B cell (primary cell): ENCODE measurements around the gene USP48. TPM values are rescaled to one million over a fixed set of nuclear protein-coding genes. Genes with fewer than 3 reads are reported as not detected.
"Not testable (repeated sequence)": the region's sequence is repeated elsewhere in the genome, so short reads cannot be mapped to it uniquely, and the experiment has no call there.

Experiments
- ATAC-seq: fragments of 200-7000 bp; cut with Tn5 transposase; one replicate; pipeline ENCODE4 v1.10.0; 2021; ENCODE audit warnings: low read depth, mild to moderate bottlenecking, moderate number of reproducible peaks, moderate library complexity
- CTCF ChIA-PET: fragments of 350-600 bp; sonication (Branson Sonifier 250); formaldehyde crosslinking; loops from one replicate; lab custom pipeline; 2021; ENCODE audit warnings: antibody characterized with exemption, inconsistent platforms; lab: Charles Lee
- POLR2A ChIA-PET: fragments of 350-600 bp; sonication (Branson Sonifier 250); formaldehyde crosslinking; loops from one replicate; lab custom pipeline; 2021; ENCODE audit warnings: antibody characterized with exemption; lab: Charles Lee
- DNase-seq: peaks from one replicate; pipeline ENCODE4 v3.0.0; 2013
- H2AFZ ChIP-seq: 2 replicates; pipeline ENCODE4 v1.6.1; 2012; ENCODE audit warnings: mild to moderate bottlenecking, low read depth, low read length; ENCODE audit not compliant: insufficient read depth, poor library complexity, severe bottlenecking
- H3K27ac ChIP-seq, 2 donors: 1 replicate in 1 of 2; 2 replicates in 1 of 2; pipeline ENCODE4 v1.5.1; 2012 to 2013; ENCODE audit warnings: low read length in 2 of 2, mild to moderate bottlenecking in 2 of 2, moderate library complexity in 1 of 2
- H3K27me3 ChIP-seq, 4 experiments: fragments of 200-600 bp in 1 of 4; sonication (generic) in 1 of 4; replicated peaks in 1 of 4; 1 replicate in 2 of 4; 2 replicates in 2 of 4; pipeline versions ENCODE4 v1.6.1 to v1.7.0; 2013 to 2016; ENCODE audit warnings: low read length in 3 of 4, mild to moderate bottlenecking in 2 of 4, mixed read lengths in 1 of 4, moderate library complexity in 1 of 4; ENCODE audit not compliant: insufficient read depth in 4 of 4, control insufficient read depth in 3 of 4; ENCODE audit errors: control extremely low read depth in 1 of 4
- H3K36me3 ChIP-seq, 2 experiments: replicated peaks in 1 of 2; 1 replicate in 1 of 2; 2 replicates in 1 of 2; pipeline versions ENCODE4 v1.6.1 to v1.7.1; 2013; ENCODE audit warnings: low read length in 1 of 2; ENCODE audit not compliant: insufficient read depth in 2 of 2, control insufficient read depth in 1 of 2; ENCODE audit errors: control extremely low read depth in 1 of 2, extremely low read depth in 1 of 2
- H3K4me1 ChIP-seq, 2 donors: fragments of 200-600 bp in 1 of 2; sonication (generic) in 1 of 2; 1 replicate in 1 of 2; 2 replicates in 1 of 2; pipeline versions ENCODE4 v1.5.1 to v1.6.1; 2013 to 2017; ENCODE audit warnings: low read length in 2 of 2; ENCODE audit not compliant: control insufficient read depth in 2 of 2, insufficient read depth in 2 of 2
- H3K4me2 ChIP-seq: replicated peaks from 2 replicates; pipeline ENCODE3; 2012; ENCODE audit warnings: mild to moderate bottlenecking, low read depth, low read length; ENCODE audit not compliant: poor library complexity, severe bottlenecking
- H3K4me3 ChIP-seq, 5 experiments: fragments of 200-600 bp in 1 of 5; sonication (generic) in 1 of 5; 1 replicate in 3 of 5; 2 replicates in 2 of 5; pipeline versions ENCODE4 v1.5.1 to v1.7.0; 2011 to 2016; ENCODE audit warnings: low read length in 4 of 5, mild to moderate bottlenecking in 4 of 5, low read depth in 2 of 5, control low read depth in 1 of 5, moderate library complexity in 1 of 5; ENCODE audit not compliant: insufficient read depth in 1 of 5; ENCODE audit errors: control extremely low read depth in 1 of 5, extremely low read depth in 1 of 5
- H3K79me2 ChIP-seq: fragments of 200-600 bp; sonication (generic); one replicate; pipeline ENCODE4 v1.6.0; 2016; ENCODE audit warnings: low read length; ENCODE audit not compliant: control insufficient read depth, insufficient read depth
- H3K9ac ChIP-seq: fragments of 200-600 bp; sonication (generic); 2 replicates; pipeline ENCODE4 v1.6.1; 2017; ENCODE audit warnings: mild to moderate bottlenecking, low read length, moderate library complexity
- H3K9me3 ChIP-seq, 3 donors: one replicate each; pipeline versions ENCODE4 v1.6.1 to v1.7.1; 2013; ENCODE audit warnings: low read length in 2 of 3; ENCODE audit not compliant: control insufficient read depth in 2 of 3, insufficient read depth in 1 of 3; ENCODE audit errors: control extremely low read depth in 1 of 3
- H4K20me1 ChIP-seq: 2 replicates; pipeline ENCODE4 v1.6.0; 2012; ENCODE audit warnings: mild to moderate bottlenecking, low read length; ENCODE audit not compliant: insufficient read depth, control insufficient read depth, poor library complexity, severe bottlenecking
- H3K27ac Mint-ChIP-seq: one replicate; pipeline ENCODE4 v1.8.0; 2021; ENCODE audit warnings: mixed read lengths
- H3K27me3 Mint-ChIP-seq: one replicate; pipeline ENCODE4 v1.8.0; 2021; ENCODE audit warnings: mixed read lengths
- H3K4me1 Mint-ChIP-seq: one replicate; pipeline ENCODE4 v1.8.0; 2021; ENCODE audit warnings: mixed read lengths
- H3K4me3 Mint-ChIP-seq: one replicate; pipeline ENCODE4 v1.8.0; 2021; ENCODE audit warnings: mixed read lengths
- H3K9me3 Mint-ChIP-seq: one replicate; pipeline ENCODE4 v1.8.0; 2022; ENCODE audit warnings: mixed read lengths; ENCODE audit not compliant: insufficient read depth
- EZH2 ChIP-seq: IDR thresholded peaks from 2 replicates; pipeline ENCODE4 v1.6.1; 2012; ENCODE audit warnings: borderline replicate concordance, low read depth, mild to moderate bottlenecking, moderate library complexity, low read length; ENCODE audit not compliant: insufficient read depth, poor library complexity, severe bottlenecking
- WGBS: methylation state at CpG from one replicate; pipeline ENCODE4 v1.1.5; 2013; ENCODE audit warnings: missing lambda C conversion rate; ENCODE audit not compliant: insufficient coverage; 5-methylcytosine and 5-hydroxymethylcytosine counted together
- intact Hi-C: fragments of 100-400 bp; cut with micrococcal nuclease; formaldehyde crosslinking; loops from one replicate; pipeline ENCODE4 v1.10.0; 2022
- polyA plus RNA-seq: library from polyadenylated mRNA; depleted of rRNA; stranded (reverse); fragments of >200 nt; gene quantifications from 2 replicates; pipeline ENCODE4 v1.2.3, GENCODE V29; 2012
- total RNA-seq, 2 donors: library from RNA; stranded (reverse); fragments of 120-200 nt in 1 of 2; gene quantifications; 1 replicate in 1 of 2; 2 replicates in 1 of 2; pipeline versions ENCODE4 v1.2.3 to v1.2.4, GENCODE V29; 2013 to 2022
- TF ChIP-seq, protein P1 (sequence below): fragments of 200-600 bp; IDR thresholded peaks from one replicate; pipeline ENCODE4 v1.8.0; 2022; ENCODE audit warnings: antibody characterized with exemption, mild to moderate bottlenecking

USP48 gene
- total and polyA plus RNA-seq, 2 donors (not counting 1 experiment from before 2014, with no cell fraction given), result 21.2 to 135 TPM

DNA sequence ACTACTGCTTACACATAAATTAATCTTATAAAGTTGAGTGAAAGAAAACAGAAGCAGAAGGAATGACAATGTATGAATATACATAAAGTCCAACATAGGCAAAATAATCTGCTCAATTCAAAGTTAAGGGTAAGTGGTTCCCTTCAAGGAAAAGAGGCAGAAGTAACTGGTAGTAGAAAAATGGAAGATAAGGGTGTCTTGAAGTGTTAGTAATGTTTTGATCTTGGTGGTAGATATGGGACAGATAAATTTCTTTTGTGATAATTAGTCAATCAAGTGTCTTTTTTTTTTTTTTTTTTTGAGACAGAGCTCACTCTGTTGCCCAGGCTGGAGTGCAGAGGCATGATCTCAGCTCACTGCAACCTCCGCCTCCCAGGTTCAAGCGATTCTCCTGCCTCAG, 12.7 kb downstream of the USP48 start:
- DNase-seq (no peak), ATAC-seq (no peak)
- H2AFZ ChIP-seq, result no peak overlapping the region
- peaks cover 0 to 3% of the 10 kb centered on the region in 2 experiments for H3K36me3 ChIP-seq
- H3K4me3 ChIP-seq, result no peak overlapping the region
- no peak overlapping the region for H3K27ac Mint-ChIP-seq
- ChIA-PET POLR2A (no interaction called here), CTCF (no interaction called here)
- H3K4me3 Mint-ChIP-seq, result no peak overlapping the region
- peaks cover 16 to 28% of the 10 kb centered on the region in 2 donors for H3K4me1 ChIP-seq
- H3K27ac ChIP-seq, result no peak overlapping the region
- intact Hi-C loops, result no loop called here
- peaks cover 70% of the 10 kb centered on the region for H4K20me1 ChIP-seq
- no peak overlapping the region for H3K4me2 ChIP-seq
- WGBS, result 100% methylated on average over 1 of the region's 2 CpGs
- H3K9me3 Mint-ChIP-seq, result no peaks in the 10 kb centered on the region
- no peak overlapping the region for H3K9ac ChIP-seq
- no peaks in the 10 kb centered on the region for H3K27me3 Mint-ChIP-seq
- no peak for TF ChIP-seq EZH2
- TF ChIP-seq, protein P1, sequence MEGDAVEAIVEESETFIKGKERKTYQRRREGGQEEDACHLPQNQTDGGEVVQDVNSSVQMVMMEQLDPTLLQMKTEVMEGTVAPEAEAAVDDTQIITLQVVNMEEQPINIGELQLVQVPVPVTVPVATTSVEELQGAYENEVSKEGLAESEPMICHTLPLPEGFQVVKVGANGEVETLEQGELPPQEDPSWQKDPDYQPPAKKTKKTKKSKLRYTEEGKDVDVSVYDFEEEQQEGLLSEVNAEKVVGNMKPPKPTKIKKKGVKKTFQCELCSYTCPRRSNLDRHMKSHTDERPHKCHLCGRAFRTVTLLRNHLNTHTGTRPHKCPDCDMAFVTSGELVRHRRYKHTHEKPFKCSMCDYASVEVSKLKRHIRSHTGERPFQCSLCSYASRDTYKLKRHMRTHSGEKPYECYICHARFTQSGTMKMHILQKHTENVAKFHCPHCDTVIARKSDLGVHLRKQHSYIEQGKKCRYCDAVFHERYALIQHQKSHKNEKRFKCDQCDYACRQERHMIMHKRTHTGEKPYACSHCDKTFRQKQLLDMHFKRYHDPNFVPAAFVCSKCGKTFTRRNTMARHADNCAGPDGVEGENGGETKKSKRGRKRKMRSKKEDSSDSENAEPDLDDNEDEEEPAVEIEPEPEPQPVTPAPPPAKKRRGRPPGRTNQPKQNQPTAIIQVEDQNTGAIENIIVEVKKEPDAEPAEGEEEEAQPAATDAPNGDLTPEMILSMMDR, result no peak
- no peaks in the 10 kb centered on the region for H3K27me3 ChIP-seq
- peaks cover 47% of the 10 kb centered on the region for H3K4me1 Mint-ChIP-seq
- H3K9me3 ChIP-seq, result peaks cover 0 to 5% (median 1%) of the 10 kb centered on the region in 3 donors
- H3K79me2 ChIP-seq, result peaks cover 97% of the 10 kb centered on the region

DNA sequence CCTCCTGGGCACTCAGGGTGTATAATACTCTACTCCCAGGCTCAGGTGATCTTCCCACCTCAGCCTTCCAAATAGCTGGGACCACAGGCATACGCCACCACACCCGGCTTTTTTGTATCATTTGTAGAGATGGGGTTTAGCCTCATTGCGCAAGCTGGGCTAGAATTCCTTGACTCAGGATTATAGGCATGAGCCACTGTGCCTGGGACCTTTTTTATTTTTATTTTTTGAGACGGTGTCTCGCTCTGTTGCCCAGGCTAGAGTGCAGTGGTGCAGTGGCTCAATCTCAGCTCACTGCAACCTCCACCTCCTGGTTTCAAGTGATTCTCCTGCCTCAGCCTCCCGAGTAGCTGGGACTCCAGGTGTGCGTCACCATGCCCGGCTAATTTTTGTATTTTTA, 15.8 kb downstream of the USP48 start:
- Mint-ChIP-seq H3K27ac (peak overlapping the region; percentile 10), H3K4me1 (peaks cover 59% of the 10 kb centered on the region)
- H3K9ac ChIP-seq, H3K27ac ChIP-seq, intact Hi-C loops, POLR2A ChIA-PET, H3K4me2 ChIP-seq, DNase-seq, H3K4me3 Mint-ChIP-seq, H2AFZ ChIP-seq, H3K4me3 ChIP-seq, ATAC-seq, H3K9me3 Mint-ChIP-seq, H3K9me3 ChIP-seq, H3K36me3 ChIP-seq, H3K27me3 Mint-ChIP-seq, H3K27me3 ChIP-seq: not testable (repeated sequence)
- Histone ChIP-seq H3K4me1 (peaks cover 26 to 38% of the 10 kb centered on the region in 2 donors), H3K79me2 (peaks cover 99% of the 10 kb centered on the region), H4K20me1 (peaks cover 78% of the 10 kb centered on the region)
- 94% methylated on average over 4 of the region's 8 CpGs for WGBS
- CTCF ChIA-PET, result interaction anchor here (1.2 kb wide), 1 partner anchor 12 kb away, joined by 3 read pairs; no protein-coding TSS in a partner anchor
